ENCODE measurements around the gene ADAT3. TPM values are rescaled to one million over a fixed set of nuclear protein-coding genes. Genes with fewer than 3 reads are reported as not detected.

The ADAT3 gene
- total RNA-seq, 2 donors from 2014 or later = 3.9 to 8.4 TPM

- ATAC-seq (ENCODE audit: insufficient number of reproducible peaks, low FRiP score, low read depth) (no peak), DNase-seq (ENCODE audit: low spot score) (no peak)
- H3K4me1 ChIP-seq (ENCODE audit: control insufficient read depth in 1 of 2, low read depth in 2 of 2) = peaks cover 16 to 23% of the 10 kb centered on the region in 2 donors
- no peaks in the 10 kb centered on the region for H3K27me3 ChIP-seq (replicated peaks; ENCODE audit: insufficient read depth)
- TF ChIP-seq CTCF (IDR thresholded peaks at IDR 0.05) = no peak
- no peaks in the 10 kb centered on the region for H3K9me3 ChIP-seq
- no peaks in the 10 kb centered on the region for H3K36me3 ChIP-seq
- H3K4me3 ChIP-seq = no peak overlapping the region
- H3K27ac ChIP-seq = no peak overlapping the region
These were observed 39.1 kb downstream of the ADAT3 start for GRCh38 chr19:1944088-1944915.

GRCh38 chr19:1944916-1945561 lies 39.8 kb downstream of the ADAT3 start:
- H3K36me3 ChIP-seq = no peaks in the 10 kb centered on the region
- H3K27ac ChIP-seq = no peak overlapping the region
- H3K9me3 ChIP-seq = no peaks in the 10 kb centered on the region
- no peak for DNase-seq (ENCODE audit: low spot score)
- no peak for TF ChIP-seq CTCF (IDR thresholded peaks at IDR 0.05)
- ATAC-seq (ENCODE audit: insufficient number of reproducible peaks, low FRiP score, low read depth) = no peak
- no peak overlapping the region for H3K4me3 ChIP-seq
- H3K27me3 ChIP-seq (replicated peaks; ENCODE audit: insufficient read depth) = no peaks in the 10 kb centered on the region
- H3K4me1 ChIP-seq (ENCODE audit: control insufficient read depth in 1 of 2, low read depth in 2 of 2) = peaks cover 14 to 17% of the 10 kb centered on the region in 2 donors

DNA sequence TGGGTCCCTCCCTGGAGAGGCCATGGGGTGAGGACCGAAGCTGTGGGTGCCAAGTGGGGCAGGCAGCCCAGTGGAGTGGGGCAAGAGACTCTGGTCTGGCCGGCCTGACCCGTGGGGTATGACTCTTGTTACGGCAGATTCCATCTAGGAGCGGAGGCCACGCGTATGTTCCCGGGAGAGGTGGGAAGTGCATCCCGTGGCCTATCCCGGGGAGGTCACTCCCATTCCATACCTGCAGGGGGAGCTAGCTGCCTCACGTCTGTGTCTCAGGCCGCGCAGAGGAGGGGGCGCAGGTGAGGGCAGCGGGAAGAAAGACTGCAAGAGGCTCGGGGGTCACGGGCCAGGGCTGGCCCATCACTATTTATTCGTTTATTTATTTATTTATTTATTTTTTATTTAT lies 40.7 kb downstream of the ADAT3 start:
- ATAC-seq (ENCODE audit: insufficient number of reproducible peaks, low FRiP score, low read depth) (no peak), DNase-seq (ENCODE audit: low spot score) (no peak)
- Histone ChIP-seq H3K4me3 (no peak overlapping the region), H3K27ac (no peak overlapping the region), H3K9me3 (no peaks in the 10 kb centered on the region), H3K36me3 (no peaks in the 10 kb centered on the region), H3K27me3 (replicated peaks; ENCODE audit: insufficient read depth) (no peaks in the 10 kb centered on the region), H3K4me1 (ENCODE audit: control insufficient read depth in 1 of 2, low read depth in 2 of 2) (peaks cover 14 to 17% of the 10 kb centered on the region in 2 donors)
- TF ChIP-seq CTCF (IDR thresholded peaks at IDR 0.05) = peak; percentile 46

- Histone ChIP-seq H3K27ac (no peak overlapping the region), H3K9me3 (no peaks in the 10 kb centered on the region), H3K36me3 (no peaks in the 10 kb centered on the region), H3K4me1 (ENCODE audit: control insufficient read depth in 1 of 2, low read depth in 2 of 2) (peaks cover 11 to 12% of the 10 kb centered on the region in 2 donors), H3K4me3 (no peak overlapping the region), H3K27me3 (replicated peaks; ENCODE audit: insufficient read depth) (no peaks in the 10 kb centered on the region)
- ATAC-seq (ENCODE audit: insufficient number of reproducible peaks, low FRiP score, low read depth) = no peak
- no peak for DNase-seq (ENCODE audit: low spot score)
- TF ChIP-seq CTCF (IDR thresholded peaks at IDR 0.05) = no peak
These were observed 42.5 kb downstream of the ADAT3 start for GRCh38 chr19:1947651-1948209.
